ENCODE measurements around the gene TMEM52.

Gene TMEM52

DNA sequence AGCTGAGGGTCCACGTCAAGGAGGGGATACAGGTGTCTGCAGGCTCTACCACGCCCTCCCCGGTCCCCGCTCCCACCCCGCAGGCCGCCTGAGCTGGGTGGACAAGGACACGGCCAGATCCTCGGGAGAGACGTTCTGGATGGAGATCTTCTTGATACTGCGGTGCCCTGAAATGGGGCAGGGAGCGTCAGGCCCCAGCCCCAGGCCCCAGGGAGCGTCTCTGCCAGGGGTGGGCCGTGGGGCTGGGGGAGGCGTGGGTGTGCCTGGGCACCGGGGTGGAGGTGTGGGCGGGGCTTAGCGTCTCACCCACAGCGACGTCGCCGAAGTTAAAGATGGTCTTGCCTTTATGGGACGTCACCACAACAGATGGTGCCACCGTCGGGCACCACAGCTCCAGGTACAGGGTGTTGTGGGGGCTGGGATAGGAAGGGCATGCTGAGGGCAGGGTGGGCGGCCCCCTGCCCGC is 7.3 kb upstream of the TMEM52 start:
- no peak for DNase-seq

DNA sequence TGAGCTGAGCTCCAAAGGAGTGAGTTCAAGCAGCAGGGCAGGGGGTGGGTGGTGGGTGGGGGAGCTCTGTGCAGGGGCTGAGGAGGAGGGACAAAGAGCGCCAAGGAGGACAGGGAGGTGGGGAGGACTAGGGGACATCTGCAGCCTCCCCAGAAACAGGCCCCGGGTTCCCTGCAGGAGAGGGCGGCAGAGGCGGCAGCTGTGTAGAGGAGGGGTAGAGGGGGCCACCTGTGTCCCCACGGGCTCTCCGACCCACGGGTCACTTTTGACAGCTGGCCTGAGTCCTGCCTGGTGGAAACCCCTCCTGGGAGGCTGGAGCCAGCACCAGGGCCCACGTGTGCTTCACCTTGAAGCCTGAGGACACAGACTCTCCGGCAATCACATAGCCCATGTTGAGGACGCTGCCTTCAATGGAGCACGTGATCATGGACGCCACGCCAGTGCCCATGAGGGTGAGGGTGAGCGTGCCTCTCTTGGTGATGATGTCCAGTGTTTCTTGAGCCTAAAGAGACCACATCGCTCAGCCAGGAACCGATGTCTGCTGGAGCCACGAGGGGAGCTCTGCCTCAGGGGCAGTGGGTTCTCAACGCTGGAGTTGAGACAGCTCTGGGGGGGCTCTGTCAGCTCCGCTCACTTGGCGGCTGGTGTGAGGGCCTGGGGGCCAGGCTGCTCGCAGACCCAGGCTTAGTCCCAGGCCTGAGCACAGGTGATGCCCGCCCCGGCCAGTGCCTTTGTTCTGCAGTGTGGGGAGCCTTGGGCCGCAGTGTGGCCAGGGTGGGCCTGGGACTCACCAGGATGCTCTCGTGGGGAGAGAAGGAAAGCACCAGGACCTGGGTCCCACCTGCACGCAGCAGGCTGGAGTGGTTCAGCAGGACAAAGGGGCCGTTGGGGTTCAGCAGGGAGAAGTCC is 6.6 kb upstream of the TMEM52 start:
- DNase-seq = no peak

DNA sequence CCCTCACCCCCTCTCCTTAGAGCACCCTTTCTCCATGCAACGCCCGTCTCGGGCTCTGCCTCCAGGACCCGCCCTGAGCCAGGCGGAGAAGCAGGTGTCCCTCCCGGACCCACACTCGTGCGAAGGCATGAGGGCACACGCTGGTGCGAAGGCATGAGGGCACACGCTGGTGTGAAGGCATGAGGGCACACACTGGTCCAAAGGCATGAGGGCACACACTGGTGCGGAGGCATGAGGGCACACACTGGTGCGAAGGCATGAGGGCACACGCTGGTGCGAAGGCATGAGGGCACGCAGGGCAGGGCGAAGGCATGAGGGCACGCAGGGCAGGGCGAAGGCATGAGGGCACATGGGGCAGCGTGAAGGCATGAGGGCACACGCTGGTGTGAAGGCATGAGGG is 5.8 kb upstream of the TMEM52 start:
- no peak for DNase-seq

DNA sequence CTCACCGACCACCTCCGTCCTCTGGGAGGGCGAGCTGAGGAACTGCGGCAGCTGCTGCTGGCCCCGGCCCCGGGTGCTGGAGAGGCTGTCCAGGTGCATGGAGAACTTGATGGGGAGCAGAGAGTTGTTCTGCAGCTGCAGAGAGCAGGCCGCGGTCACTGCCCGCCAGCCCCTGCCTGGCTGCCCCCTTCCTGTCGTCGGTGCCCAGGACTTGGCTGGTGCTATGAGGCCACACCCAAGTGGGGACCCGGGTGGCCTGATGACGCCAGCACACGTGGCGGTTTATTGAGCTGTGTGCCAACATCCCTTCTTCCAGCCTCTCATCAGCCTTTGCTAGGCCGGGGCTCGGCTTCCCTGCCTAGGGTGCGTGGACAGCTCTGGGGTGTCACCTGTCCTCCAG is 5.3 kb upstream of the TMEM52 start:
- DNase-seq = no peak

DNA sequence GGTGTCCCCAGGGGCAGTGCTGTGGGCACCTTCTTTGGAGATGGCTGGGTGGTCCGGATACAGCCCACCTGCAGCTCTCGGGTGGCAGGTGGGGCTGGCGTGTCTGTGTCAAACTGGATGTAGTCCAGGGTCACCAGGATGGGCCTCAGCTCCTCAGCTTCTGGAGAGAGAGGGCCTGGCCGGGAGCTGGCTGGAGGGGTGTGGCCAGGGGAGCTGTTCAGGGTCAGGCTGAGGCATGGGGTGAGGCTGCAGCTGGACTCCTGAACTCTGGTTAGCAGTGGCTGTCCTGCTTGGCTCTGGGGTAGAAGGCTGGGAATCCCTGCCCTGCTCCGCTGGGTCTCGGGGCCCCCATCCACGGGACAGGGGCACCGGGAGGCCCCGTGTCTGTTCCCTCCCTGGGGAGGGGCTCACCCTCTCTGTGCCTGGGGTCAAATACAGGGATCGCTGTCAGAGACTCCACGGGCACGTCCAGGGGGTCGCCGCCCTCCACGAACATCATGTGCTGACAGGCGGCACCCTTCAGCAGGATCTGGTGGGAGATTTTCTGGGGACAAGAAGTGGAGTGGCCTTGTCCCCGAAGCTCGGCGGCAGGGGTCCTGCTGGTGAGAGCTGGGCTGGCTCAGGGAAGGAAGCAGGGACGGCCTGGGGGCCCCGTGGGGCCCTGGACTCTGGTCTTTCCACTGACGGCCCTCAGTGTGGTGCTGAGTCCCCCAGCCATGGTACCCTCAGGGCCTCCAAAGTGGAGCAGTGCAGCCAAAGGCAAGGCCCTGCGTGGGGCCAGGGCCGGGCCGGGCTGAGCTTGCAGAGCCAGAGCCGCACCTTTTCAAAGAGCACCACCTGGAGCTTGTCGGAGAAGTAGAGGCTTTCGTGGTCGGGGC is 4.1 kb upstream of the TMEM52 start:
- DNase-seq = no peak

DNA sequence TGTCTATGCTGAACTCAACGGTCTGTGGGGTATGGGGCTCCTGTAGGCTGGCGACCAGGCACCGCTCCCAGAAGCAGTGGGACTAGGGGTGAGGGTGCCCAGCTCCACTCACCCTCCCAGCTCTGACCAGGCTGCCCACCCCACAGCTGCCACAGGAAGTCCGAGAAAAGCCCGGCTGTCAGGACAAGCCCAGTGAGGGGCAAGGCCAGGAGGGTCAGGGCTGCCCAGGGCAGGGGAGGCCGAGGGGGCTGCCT is 3.5 kb upstream of the TMEM52 start:
- DNase-seq = no peak

DNA sequence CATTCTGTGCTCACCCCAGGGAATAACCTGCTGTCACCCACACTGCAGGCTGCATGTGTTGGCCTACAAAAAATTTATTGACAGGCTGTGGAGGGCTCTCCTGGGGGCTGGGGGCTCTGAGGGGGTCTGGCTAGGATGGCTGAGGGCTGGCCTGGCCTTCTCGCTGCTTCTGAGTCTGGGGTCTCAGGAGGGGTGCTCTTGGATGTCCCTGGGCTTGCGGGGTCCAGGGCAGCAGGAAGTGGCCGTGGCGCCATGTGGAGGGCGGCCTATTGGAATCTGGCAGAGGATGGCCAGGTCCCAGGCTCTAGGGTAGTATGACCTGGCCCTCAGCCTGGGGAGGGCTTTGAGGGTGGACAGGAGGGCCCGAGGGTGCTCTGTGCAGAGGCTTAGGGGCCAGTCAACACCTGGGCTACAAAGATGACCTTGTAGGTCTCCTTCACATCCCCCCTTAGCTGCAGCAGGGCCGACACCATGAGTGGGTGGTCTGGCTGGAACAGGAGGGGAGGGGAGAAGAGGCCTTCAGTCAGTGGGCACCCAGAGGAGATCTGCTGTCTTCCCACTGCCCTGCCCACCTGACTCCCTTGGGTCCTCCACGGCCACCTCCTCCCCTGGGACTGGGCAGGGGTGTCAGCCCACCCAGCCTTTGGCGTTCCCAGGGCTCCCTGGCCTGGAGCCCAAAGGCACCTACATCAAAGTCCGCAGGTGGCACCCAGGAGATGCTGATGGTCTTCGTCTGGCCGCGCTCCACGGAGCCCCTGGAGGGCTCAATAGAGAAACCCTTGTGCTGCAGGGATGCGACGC is 3.0 kb upstream of the TMEM52 start:
- DNase-seq = no peak

DNA sequence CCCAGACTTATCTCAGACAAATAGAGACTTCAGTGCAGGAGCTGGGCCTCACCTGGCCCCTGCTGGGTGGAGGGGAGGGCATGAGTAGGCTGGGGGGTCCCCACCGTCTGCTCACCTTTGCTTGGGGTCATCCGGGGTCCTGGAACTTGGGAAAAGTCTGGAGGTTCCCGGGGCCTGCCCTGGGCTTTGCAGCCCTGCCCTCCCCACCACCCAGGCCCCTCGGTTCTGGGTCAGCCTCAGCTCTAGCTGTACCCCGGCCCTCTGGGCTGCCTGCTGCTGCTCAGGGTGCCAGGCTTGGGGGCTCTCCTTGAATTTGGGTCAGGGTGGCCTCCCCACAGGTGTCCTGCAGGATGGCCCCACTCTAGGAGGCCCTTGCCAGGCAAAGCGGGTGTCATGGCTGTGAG is 2.4 kb upstream of the TMEM52 start:
- DNase-seq = no peak

DNA sequence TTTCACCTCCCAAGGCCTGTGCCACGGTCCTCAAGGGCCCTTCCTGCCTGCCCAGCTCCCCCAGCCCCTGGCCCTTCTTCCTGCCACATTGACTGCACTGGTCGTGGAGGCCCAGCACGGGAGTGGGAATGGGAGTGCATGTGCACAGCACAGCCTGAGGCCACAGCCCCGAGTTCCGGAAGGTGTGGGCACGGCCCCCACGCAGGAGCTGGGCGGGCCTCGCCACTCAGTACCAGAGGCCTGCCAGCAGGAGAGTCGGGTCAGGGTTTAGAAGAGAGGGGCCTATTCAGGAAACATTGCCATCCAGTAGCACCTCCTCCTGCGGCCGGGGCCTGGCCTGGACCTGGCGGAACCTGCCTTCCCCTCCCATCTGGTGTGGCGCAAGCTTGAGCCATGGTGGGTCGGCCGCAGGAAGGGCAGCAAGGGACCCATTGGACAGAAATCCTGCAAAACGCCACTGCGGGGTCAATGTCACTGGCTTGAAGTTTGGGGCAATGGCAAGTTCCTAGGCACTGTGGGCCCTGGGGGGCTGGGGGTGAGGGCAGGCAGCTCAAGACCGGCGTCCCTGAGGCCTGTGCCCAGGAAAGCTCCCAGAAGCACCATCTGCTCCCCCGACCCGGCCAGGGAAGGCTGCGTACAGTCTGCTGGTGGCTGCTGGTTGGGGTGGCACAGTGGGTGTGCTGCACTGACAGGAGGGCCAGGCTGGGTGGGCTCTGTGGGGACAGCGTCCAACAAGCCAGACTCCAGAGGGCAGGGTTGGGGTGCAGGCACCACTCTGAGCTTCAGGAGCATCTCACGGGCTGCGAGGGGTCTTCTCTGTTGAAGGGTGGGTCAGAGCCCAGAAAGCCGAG is 1.8 kb upstream of the TMEM52 start:
- no peak for DNase-seq

DNA sequence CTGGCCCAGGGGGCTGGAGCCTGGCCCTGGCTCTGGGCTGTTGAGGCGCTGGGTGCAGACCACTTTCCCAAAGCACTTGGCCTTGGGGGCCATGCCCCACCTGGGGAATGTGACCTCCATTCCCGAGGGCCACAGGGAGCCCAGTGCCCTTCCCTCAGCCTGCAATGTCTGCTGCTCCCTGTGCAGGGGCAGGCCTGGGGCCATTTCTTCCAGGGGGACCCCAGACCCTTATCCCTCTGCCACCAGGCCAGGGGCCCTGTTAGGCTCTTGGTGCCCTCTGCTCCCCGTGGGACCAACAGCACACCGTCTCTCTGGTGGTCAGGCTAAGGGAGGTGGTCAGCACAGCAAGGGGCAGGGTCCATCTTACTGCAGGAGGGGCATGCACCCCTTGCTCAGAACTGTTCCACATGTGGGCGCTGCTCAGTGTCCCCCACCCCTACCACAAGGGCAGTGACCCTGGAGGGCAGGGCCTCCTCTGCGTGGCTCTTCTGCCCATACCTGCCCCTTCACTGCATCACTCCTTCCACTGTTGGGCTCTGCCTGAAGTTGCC is 1.1 kb upstream of the TMEM52 start:
- no peak for DNase-seq

DNA sequence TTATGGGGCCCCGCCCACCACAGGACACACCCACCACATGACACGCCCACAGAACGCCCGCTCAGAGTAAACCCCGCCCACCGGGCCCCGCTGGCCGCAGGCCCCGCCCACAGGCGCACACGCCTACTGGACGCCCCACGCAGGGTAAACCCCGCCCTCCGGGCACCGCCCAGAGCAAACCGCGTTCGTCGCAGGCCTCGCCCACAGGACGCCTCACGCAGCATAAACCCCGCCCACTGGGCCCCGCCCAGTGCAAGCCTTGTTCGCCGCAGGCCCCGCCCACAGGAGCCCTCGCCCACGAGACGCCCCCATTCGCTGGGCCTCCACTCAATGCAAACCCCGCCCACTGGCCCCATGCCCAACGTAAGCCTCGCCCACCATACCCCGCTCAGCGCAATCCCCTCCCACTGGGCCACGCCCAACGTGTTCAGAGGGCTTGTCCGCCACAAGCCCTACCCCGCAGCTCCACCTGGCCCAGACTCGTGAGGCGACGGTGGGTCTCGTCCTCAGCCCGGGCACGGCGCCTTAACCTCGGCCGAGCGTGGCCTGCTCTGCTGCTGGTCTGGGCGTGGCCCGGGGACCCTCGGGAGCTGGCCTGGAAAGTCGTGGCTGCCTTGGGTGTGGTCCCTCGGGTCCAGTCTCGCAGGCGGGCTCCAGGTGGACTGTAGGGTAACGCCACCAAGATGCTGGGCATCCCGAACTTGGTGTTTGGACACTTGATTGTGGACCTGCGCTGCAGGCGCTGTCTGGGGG is 401 bp upstream of the TMEM52 start:
- peak; percentile 84 for DNase-seq

DNA sequence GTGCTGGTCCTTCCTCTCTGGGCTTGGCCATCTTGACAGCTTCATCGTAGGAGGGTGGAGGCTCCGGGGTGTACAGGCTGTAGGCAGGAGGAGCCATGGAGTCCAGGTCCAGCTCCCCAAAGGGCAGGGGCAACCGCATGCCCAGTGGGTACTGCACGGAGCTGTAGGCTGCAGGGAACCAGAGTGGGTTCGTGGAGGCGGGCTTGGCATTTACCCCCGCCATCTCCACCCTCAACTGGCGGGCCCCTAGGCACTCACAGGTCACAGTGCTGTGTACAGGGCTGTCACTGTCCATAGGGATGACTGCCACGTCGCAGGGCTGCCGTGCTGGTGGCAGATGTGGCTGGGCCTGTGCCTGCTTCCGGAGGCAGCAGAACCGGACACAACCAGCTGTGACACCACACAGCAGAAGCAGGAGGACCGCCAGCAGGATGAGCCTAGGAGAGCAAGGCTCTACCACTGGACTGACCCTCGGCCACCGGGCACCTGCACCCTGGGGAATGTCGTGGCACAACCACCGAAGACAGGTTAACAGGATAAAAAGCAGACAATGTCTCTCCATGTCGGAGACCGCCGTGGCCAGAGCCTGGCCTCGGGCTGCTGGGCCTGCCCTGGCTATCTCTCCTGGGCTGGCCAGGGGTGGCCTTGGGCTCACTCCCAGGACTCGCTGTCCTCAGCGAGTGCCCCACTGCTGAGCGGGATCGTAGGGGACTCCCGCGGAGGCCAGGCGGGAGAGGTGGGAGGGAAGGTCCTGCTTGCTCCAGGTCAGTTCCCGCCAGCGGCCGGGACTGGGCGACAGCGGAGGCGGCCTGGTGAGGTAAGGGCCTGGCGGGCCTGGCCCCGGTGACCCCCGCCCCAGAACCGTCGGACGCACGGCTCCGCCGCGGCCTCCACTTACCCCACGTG is 831 bp downstream of the TMEM52 start:
- no peak for DNase-seq

DNA sequence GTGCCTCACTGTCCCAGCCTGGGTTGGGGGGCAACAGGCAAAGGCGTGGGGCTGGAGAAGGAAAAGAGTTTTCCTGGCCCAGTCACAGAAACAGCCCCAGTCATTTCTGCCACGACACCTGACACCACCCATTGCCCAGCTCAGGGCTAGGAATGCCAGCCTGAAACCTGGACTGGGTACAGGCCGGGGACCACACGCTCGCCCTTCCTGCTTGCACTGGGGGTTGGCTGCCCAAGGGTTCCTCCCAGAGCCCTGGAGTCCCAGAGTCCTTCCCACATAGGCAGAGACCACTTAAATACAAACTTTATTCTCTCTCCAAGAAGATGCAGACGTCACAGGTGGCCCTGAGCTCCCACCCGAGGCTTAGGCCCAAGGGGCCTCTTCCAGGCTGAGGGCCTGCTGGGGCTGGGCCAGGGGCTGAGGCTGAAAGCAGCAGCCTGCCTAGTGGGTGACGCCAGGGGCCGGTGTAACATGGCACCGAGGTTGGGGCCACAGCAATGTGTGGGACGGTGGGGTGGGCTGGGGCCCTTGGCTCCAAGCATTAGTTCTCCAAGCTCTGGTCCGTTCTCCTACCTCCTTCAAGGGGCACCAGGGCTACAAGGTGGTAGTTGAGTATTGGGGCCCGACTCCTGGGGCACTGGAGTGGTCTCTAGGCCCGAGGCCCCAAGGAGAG is 1.6 kb downstream of the TMEM52 start:
- no peak for DNase-seq

DNA sequence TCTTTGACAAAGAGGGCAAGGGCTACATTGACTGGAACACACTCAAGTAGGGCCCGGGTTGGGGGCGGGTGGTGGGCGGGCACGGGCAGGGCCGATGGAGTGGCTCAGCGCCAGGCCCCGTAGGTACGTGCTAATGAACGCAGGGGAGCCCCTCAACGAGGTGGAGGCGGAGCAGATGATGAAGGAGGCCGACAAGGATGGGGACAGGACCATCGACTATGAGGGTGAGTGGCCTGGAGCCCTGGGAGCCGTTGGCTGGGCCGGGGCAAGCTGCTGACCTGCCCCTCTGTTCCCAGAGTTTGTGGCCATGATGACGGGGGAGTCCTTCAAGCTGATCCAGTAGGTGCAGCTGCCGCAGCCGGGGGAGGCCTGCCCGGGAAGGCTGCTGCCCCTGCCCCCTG is 2.2 kb downstream of the TMEM52 start:
- DNase-seq = no peak

DNA sequence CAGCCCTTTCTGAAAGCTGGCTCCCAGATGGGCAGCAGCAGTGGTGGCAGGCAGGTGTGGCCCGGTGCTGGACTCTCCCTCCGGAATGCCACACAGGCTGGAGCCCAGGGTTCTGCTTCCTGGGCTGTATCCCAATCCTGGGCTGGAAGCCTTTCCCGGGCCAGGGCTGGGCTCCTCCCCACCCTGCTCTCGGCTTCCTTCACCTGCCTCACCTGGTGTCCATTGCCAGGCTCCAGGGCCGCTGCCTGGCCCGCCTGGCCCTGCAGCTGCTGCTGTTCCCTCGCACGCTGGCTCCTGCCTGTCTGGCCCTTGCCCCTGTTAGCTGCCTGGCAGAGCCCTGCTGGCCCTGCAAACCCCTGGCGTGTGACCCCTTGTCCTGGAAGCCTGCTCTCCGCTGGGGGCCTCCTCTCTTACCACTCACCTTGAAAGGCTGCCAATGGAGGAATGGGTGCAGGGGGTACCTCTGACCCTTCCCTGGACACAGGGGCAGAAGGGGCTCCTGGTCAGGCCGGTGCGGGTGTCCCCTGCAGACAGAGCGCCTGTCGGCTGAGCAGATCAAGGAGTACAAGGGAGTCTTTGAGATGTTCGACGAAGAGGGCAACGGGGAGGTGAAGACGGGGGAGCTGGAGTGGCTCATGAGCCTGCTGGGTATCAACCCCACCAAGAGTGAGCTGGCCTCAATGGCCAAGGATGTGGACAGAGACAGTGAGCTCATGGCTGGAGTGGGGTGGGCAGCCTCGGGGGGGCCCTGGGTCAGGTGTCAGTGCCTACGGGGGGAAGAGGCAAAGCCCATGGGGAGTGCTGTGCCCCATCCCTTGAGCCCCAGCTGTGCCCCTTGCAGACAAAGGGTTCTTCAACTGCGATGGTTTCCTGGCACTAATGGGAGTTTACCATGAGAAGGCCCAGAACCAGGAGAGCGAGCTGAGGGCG is 2.9 kb downstream of the TMEM52 start:
- DNase-seq = no peak

DNA sequence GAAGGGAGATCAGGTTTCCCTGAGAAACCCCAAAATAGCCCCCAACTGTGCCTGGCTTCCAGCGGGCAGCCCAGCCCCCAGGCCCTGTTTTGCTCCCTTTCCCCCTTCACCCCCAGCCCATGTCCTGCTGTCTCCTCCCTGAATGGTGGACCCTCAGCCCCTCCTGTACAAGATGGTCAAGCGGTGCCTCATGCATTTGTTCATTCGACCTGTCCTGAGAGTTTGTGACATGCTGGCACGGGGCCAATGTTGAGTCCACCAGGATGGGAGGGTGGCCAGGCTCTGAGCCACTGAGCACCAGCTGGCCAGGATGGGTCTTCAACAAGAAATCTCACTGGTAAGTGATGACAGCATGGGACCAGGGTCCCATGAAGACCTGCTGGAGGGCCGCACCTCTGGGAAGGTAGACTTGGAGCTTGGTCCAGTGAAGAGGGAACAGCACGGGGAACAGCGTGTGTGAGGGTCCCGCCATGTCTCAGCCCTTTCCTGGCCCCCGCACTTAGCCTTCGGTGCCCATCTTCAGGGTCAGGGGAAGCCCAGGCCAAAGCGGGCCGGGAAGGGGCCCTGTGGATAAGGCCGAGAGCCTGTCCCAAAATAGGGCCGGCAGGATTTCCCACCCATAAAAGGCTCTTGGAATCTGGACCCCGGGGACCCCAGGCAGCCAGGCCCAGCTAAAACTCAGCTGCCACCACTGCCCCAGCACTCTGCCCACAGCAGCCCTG is 3.9 kb downstream of the TMEM52 start, which contains the start of gene CALML6:
Gene CALML6 (plus strand): TSS at position 290 of the 722 bp plus-strand sequence. CDS start 21 bp downstream, at position 311.
- DNase-seq = no peak

Data from NCI-H187 treated with DMSO at 0.1 percent for 48 hours (cell line).